GM06990 (cell line): ENCODE measurements around the gene NR2F2.

ENCODE experiments used
- DNase-seq: peaks from one replicate; pipeline ENCODE4 v3.0.0-alpha.2; 2011; ENCODE audit not compliant: insufficient read length; ENCODE audit errors: extremely low read depth
- H3K27me3 ChIP-seq: replicated peaks from 2 replicates; pipeline ENCODE4 v1.6.0; 2011; ENCODE audit warnings: low read length; ENCODE audit not compliant: control insufficient read depth, insufficient read depth
- H3K36me3 ChIP-seq: 2 replicates; pipeline ENCODE4 v1.5.1; 2011; ENCODE audit warnings: low read length; ENCODE audit not compliant: control insufficient read depth, insufficient read depth
- H3K4me3 ChIP-seq: replicated peaks from 2 replicates; pipeline ENCODE4 v1.5.1; 2011; ENCODE audit warnings: low read depth, mild to moderate bottlenecking, control low read depth, low read length
- TF ChIP-seq, protein P1 (sequence below): IDR thresholded peaks from 2 replicates; pipeline ENCODE4 v1.5.1; 2011; ENCODE audit warnings: low read length, control low read depth, mild to moderate bottlenecking, inconsistent platforms; ENCODE audit not compliant: insufficient read depth, poor library complexity, severe bottlenecking

The NR2F2 gene

DNA sequence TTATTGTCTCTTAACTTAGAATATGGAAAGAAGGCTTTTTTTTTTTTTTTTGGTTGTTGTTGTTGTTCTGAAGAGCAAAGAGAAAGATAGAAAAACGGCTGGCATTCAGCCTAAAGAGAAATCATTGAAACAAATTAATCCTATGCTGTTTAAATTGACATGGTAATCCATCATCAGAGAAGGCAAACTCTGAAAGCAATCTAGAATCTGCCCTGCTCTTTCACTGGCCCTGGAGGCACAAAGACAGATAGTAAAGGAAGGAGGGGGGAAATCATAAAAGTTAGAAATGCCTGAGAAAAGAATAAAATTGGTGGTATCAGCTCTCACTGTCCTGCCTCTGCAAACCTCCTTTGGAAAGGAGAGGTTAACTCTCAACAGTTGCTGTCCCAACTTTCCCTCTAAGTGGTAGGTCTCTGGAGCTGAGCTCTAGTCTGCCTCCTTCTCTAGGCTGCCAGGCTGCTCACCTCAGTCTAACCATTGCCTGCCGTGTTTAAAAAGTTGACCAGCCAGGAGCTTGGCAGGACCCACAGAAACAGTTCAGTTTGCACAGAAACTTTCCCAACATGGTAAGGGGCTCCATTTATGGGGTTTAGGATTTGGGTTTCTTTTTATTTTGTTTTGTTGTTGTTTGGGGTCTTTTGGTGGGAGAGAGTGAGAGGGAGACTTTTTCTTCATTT lies 13.4 kb upstream of the NR2F2 start:
- TF ChIP-seq, protein P1, sequence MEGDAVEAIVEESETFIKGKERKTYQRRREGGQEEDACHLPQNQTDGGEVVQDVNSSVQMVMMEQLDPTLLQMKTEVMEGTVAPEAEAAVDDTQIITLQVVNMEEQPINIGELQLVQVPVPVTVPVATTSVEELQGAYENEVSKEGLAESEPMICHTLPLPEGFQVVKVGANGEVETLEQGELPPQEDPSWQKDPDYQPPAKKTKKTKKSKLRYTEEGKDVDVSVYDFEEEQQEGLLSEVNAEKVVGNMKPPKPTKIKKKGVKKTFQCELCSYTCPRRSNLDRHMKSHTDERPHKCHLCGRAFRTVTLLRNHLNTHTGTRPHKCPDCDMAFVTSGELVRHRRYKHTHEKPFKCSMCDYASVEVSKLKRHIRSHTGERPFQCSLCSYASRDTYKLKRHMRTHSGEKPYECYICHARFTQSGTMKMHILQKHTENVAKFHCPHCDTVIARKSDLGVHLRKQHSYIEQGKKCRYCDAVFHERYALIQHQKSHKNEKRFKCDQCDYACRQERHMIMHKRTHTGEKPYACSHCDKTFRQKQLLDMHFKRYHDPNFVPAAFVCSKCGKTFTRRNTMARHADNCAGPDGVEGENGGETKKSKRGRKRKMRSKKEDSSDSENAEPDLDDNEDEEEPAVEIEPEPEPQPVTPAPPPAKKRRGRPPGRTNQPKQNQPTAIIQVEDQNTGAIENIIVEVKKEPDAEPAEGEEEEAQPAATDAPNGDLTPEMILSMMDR: no peak
- Histone ChIP-seq H3K4me3 (no peak overlapping the region), H3K36me3 (no peaks in the 10 kb centered on the region), H3K27me3 (peaks cover 5% of the 10 kb centered on the region)
- DNase-seq: no peak

DNA sequence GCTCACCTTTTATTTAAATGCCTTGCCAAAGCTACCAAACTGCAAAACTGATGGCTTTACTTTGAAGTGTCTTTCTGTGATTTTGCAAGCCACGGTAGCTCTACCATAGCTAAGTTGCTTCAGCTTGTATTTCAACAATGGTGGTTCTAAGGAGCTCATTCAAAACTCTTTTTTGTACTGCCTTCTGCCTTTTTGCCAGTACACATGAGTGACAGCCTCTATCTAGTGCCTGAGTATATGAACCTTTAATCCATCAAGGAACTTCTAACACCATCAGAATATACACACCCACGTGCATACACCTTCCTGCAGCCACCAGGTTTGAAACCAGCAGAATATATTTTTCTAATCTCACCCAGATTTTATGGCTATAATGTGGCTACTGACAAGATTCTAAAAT lies 10.4 kb upstream of the NR2F2 start:
- DNase-seq: no peak
- H3K27me3 ChIP-seq: peaks cover 5% of the 10 kb centered on the region
- H3K36me3 ChIP-seq: no peaks in the 10 kb centered on the region
- TF ChIP-seq, protein P1: no peak
- H3K4me3 ChIP-seq: no peak overlapping the region

DNA sequence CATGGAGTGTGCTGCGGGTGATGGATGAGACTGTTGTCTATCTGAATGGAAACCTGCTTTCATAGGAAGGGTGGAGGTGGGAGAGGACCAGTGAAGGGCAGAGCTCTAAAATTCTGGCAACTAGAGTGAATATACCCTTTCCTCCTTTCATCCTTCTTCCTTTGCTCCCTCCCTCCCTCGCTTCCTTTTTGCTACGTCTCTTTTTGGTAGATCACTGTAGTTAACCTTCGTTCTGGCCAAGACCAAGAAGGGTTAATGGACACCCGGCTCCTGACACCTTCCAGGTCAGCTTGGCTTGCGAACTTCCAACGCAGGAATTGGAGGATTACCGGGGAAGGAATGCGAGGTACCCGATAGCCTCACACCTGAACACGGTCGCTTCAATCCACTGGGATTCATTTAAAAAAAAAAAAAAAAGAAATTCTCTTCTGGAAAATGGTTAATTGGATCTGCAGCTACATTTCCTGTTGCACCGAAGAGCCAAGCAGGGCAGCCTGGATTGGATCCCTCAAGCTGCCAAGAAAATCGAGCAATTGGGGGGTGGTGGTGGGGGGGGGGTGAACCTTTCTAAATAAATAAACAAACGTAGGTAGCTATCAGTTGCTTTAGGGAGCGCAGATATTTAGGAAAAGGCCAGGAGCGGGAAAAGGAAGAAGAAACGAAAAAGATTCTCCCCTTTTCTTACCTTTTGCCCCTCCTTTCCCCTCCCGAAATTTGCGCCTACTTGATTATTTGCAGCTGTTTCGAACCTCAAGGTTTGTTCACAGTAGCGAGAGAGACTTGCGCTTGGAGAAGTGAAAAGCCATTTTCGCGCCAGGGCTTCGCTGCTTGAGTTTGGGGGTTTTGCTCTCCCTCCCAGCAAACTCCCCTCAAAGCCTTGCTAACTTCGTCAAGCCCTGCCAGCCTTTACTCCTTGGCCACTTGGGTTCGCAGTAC lies 9.5 kb upstream of the NR2F2 start:
- no peak for DNase-seq
- Histone ChIP-seq H3K36me3 (no peaks in the 10 kb centered on the region), H3K27me3 (peaks cover 5% of the 10 kb centered on the region), H3K4me3 (peak overlapping the region; percentile 14; the same call in 1 of the 2 replicates)
- TF ChIP-seq, protein P1: no peak

DNA sequence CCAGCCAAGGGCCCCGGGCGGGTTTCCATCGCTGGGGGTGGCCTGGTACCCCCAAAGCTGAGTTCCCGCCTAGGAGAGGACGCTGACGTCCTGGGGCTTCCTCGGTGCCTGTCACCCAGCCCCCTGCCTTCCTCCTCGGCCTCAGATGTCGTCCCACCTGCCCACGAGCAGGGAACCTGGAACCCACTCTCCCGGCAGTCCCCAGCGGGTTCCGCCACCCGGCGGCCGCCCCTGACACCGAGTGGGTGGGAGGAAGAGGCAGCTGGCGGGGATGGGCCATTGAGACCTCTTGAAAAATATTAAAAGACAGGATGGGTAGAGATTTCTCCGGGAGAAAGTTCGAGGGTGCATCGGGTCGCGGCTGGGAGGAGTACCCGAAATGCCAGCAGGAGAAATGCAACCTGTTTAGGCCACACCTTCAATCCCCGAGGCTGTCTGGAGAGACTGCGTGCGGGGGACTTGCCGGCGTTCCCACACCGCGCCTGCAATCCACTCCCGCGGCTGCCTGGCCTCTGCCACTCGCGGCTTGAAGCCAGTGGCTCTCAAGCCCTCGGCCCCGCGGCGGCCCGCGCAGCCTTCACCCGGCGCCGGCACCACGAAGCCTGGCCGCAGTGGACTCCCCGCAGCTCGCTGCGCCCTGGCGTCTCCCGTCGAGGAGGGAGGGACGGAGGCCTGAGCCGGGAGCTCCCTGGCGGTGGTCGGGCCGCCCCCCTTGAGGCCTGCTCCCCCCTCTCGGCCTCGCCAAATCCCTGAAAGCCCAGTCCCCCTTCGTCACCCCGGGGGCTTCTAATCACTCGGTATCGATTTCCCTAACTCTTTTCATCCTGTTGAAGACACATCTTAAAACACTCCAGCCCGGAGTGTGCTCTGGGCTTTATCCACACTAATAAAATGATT lies 8.6 kb upstream of the NR2F2 start:
- DNase-seq: no peak
- Histone ChIP-seq H3K27me3 (peaks cover 5% of the 10 kb centered on the region), H3K4me3 (peak overlapping the region; percentile 14), H3K36me3 (no peaks in the 10 kb centered on the region)
- TF ChIP-seq, protein P1: peak; percentile 22

DNA sequence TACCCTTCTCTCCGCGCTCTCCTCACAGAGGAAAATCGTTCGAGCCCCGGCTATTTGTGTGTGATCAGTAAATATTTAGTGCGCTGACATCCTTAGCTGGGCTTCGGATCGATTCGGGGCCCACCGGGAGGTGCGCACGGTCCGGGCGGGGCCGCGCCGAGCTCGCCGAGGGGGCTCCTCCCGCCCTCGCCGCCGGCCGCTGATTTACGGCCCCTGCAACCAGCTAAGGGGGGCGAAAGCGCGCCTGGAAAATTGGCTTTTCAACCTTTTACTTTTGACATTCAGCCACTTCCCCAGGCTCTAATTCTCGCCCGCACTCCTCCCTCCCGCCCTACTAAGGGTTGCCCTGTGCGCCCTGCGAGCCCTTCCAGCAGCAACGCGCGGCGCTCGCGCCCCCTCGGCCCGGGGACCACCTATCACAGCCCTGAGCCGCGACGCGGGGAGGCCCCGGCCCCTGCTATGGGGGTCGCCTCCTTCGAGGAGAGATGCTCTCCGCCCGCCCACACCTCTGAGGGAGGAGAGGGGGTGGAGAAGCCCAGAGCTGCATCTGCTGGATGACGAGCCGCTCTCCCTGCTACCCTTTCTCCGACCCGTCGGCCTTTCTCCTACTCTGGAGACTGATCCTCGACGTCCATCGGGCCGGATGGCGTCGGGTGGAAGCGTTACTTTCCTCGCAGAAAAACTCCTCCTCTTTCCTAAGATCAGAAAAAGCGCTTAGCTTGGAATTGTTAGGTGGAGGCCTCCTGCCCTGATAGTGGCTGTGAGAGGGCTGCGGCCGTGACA lies 7.8 kb upstream of the NR2F2 start:
- H3K4me3 ChIP-seq: no peak overlapping the region

More for the DNA sequence above, 7.8 kb upstream of the NR2F2 start:
- H3K36me3 ChIP-seq: no peaks in the 10 kb centered on the region
- TF ChIP-seq, protein P1: no peak
- no peak for DNase-seq
- H3K27me3 ChIP-seq: peaks cover 5% of the 10 kb centered on the region
